ENCODE measurements around the gene CRYL1. TPM values are rescaled to one million over a fixed set of nuclear protein-coding genes. Genes with fewer than 3 reads are reported as not detected.

CRYL1 gene
- total and polyA plus RNA-seq, 9 of the 15 experiments (the other 6 are each of a cell fraction or from before 2014, with no cell fraction given), result 1.0 to 6.9 (median 2.4) TPM

DNA sequence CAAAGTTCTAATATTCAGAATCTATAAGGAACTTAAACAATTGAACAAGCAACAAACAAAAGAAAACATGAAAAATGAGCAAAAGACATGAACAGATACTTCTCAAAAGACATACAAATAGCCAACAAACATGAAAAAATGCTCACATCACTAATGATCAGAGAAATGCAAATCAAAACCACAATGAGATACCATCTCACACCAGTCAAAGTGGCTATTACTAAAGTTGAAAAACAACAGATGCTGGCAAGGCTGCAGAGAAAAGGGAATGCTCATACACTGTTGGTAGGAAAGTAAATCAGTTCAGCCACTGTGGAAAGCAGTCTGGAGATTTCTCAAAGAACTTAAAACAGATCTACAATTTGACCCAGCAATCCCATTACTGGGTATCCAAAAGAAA lies 74.3 kb downstream of the CRYL1 start:
- H3K4me2 ChIP-seq (ENCODE audit: insufficient read depth, low read length), result no peak overlapping the region
- ATAC-seq (no peak), DNase-seq (ENCODE audit: extremely low read depth in 1 of 4, low spot score in 3 of 4) (no peak), FAIRE-seq (no peak)
- CTCF ChIA-PET (ENCODE audit: low intra/inter-chr PET ratio), result no interaction called here
- no peak overlapping the region for H3K4me3 ChIP-seq
- in situ Hi-C loops (cut with MboI), result no loop called here
- POLR2A ChIA-PET, result no interaction called here
- no peak for TF ChIP-seq ARHGAP35 (IDR thresholded peaks at IDR 0.05; ENCODE audit: partially characterized antibody)
- no peak for TF ChIP-seq BRF1 (IDR thresholded peaks at IDR 0.05; ENCODE audit: borderline replicate concordance, extremely low read depth, insufficient read length)
- no peak for TF ChIP-seq MTA2 (IDR thresholded peaks at IDR 0.05; ENCODE audit: low read depth)
- no peak for TF ChIP-seq ZNF778 (CRISPR knock-in tag; IDR thresholded peaks at IDR 0.05)
- no peak for TF ChIP-seq ZNF316 (IDR thresholded peaks at IDR 0.05)
- no peak for TF ChIP-seq ARID1B (IDR thresholded peaks at IDR 0.05)
- TF ChIP-seq, protein P1, sequence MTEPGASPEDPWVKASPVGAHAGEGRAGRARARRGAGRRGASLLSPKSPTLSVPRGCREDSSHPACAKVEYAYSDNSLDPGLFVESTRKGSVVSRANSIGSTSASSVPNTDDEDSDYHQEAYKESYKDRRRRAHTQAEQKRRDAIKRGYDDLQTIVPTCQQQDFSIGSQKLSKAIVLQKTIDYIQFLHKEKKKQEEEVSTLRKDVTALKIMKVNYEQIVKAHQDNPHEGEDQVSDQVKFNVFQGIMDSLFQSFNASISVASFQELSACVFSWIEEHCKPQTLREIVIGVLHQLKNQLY (CRISPR knock-in tag; conservative IDR thresholded peaks at IDR 0.05), result no peak
- no peak for TF ChIP-seq FUS (optimal IDR thresholded peaks at IDR 0.05; ENCODE audit: low read depth, low read length)
- TF ChIP-seq, protein P2, sequence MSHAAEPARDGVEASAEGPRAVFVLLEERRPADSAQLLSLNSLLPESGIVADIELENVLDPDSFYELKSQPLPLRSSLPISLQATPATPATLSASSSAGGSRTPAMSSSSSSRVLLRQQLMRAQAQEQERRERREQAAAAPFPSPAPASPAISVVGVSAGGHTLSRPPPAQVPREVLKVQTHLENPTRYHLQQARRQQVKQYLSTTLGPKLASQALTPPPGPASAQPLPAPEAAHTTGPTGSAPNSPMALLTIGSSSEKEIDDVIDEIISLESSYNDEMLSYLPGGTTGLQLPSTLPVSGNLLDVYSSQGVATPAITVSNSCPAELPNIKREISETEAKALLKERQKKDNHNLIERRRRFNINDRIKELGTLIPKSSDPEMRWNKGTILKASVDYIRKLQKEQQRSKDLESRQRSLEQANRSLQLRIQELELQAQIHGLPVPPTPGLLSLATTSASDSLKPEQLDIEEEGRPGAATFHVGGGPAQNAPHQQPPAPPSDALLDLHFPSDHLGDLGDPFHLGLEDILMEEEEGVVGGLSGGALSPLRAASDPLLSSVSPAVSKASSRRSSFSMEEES (CRISPR knock-in tag; IDR thresholded peaks at IDR 0.05), result no peak
- no peak for TF ChIP-seq RB1 (IDR thresholded peaks at IDR 0.05; ENCODE audit: low read depth)
- TF ChIP-seq RCOR1 (IDR thresholded peaks at IDR 0.05; ENCODE audit: borderline replicate concordance in 1 of 2, low read depth in 2 of 2, low read length in 2 of 2), result no peak
- TF ChIP-seq KHSRP (IDR thresholded peaks at IDR 0.05), result no peak
- no peak for TF ChIP-seq HNRNPL (IDR thresholded peaks at IDR 0.05; ENCODE audit: low read depth, low read length)
- H3K9me3 ChIP-seq (replicated peaks; ENCODE audit: control insufficient read depth, insufficient read depth, low read depth, low read length), result no peaks in the 10 kb centered on the region
- no peaks in the 10 kb centered on the region for H3K79me2 ChIP-seq (ENCODE audit: control insufficient read depth, insufficient read depth, low read length)
- no peaks in the 10 kb centered on the region for H3K36me3 ChIP-seq (ENCODE audit: control insufficient read depth, insufficient read depth, low read length)
- H3K9ac ChIP-seq (ENCODE audit: insufficient read depth in 1 of 2, low read depth in 2 of 2, low read length in 2 of 2), result no peak overlapping the region
- no peaks in the 10 kb centered on the region for H3K9me1 ChIP-seq (ENCODE audit: control insufficient read depth, insufficient read depth, low read length)
- no peaks in the 10 kb centered on the region for H3K27me3 ChIP-seq (ENCODE audit: control insufficient read depth in 2 of 2, insufficient read depth in 2 of 2, low read length in 2 of 2)
- no peaks in the 10 kb centered on the region for H3K4me1 ChIP-seq (replicated peaks in 1 of 2; ENCODE audit: control insufficient read depth in 2 of 2, insufficient read depth in 2 of 2, low read length in 2 of 2)
- no peak overlapping the region for H3K27ac ChIP-seq (ENCODE audit: extremely low read depth, low read depth, low read length)
- BruUV-seq (replicated peaks), result no TSS peak
- intact Hi-C loops (cut with micrococcal nuclease), result no loop called here
- H2AFZ ChIP-seq (ENCODE audit: low read depth, low read length), result no peak overlapping the region
- no peaks in the 10 kb centered on the region for H4K20me1 ChIP-seq (replicated peaks; ENCODE audit: control insufficient read depth, insufficient read depth, low read length)

Data from K562 (cell line).